SK-N-SH treated with all-trans-retinoic acid at 6 μM for 48 hours (cell line): ENCODE measurements around the gene LDLRAP1.

Experiments
- ATAC-seq: fragments of 200-7000 bp; cut with Tn5 transposase; 3 replicates; pipeline ENCODE4 v1.9.1; 2020; ENCODE audit warnings: mild to moderate bottlenecking, moderate library complexity
- ARNTL ChIP-seq: fragments of 450-650 bp; formaldehyde crosslinking; IDR thresholded peaks from 2 replicates; pipeline ENCODE4 v1.5.0; 2020; ENCODE audit warnings: low read depth, mild to moderate bottlenecking, moderate library complexity, borderline replicate concordance
- BACH2 ChIP-seq: fragments of 250-450 bp; sonication (Bioruptor Pico); IDR thresholded peaks from 2 replicates; pipeline ENCODE4 v1.9.0; 2021; ENCODE audit warnings: mild to moderate bottlenecking, borderline replicate concordance
- CSDC2 ChIP-seq: fragments of 250-450 bp; sonication (Bioruptor Pico); IDR thresholded peaks from 2 replicates; pipeline ENCODE4 v1.5.0; 2020; ENCODE audit warnings: mild to moderate bottlenecking, moderate library complexity
- ESRRG ChIP-seq: fragments of 250-450 bp; sonication (Bioruptor Pico); IDR thresholded peaks from 2 replicates; pipeline ENCODE4 v1.6.1; 2021; ENCODE audit warnings: mild to moderate bottlenecking
- GLIS3 ChIP-seq: fragments of 250-450 bp; sonication (Bioruptor Pico); IDR thresholded peaks from 2 replicates; pipeline ENCODE4 v1.5.0; 2020; ENCODE audit warnings: mild to moderate bottlenecking, moderate library complexity
- ISL1 ChIP-seq: fragments of 250-450 bp; sonication (Bioruptor Pico); IDR thresholded peaks from 2 replicates; pipeline ENCODE4 v2.1.2; 2022; ENCODE audit warnings: mild to moderate bottlenecking, moderate library complexity
- OSR1 ChIP-seq: fragments of 250-450 bp; sonication (Bioruptor Pico); IDR thresholded peaks from 2 replicates; pipeline ENCODE4 v1.8.0; 2022; ENCODE audit warnings: moderate library complexity, mild to moderate bottlenecking, inconsistent platforms
- PPARA ChIP-seq: fragments of 250-450 bp; sonication (Bioruptor Pico); IDR thresholded peaks from 2 replicates; pipeline ENCODE4 v1.5.0; 2020; ENCODE audit warnings: mild to moderate bottlenecking, borderline replicate concordance
- RARB ChIP-seq: fragments of 250-450 bp; sonication (Bioruptor Pico); IDR thresholded peaks from 2 replicates; pipeline ENCODE4 v1.8.0; 2021; ENCODE audit warnings: mild to moderate bottlenecking, moderate library complexity
- SNAI2 ChIP-seq: fragments of 250-450 bp; sonication (Bioruptor Pico); IDR thresholded peaks from 2 replicates; pipeline ENCODE4 v1.5.0; 2020; ENCODE audit warnings: mild to moderate bottlenecking, moderate library complexity
- TCF4 ChIP-seq: fragments of 250-450 bp; sonication (Bioruptor Pico); IDR thresholded peaks from 2 replicates; pipeline ENCODE4 v1.8.0; 2021; ENCODE audit warnings: mild to moderate bottlenecking, moderate library complexity, borderline replicate concordance
- TSHZ2 ChIP-seq: fragments of 250-450 bp; sonication (Bioruptor Pico); IDR thresholded peaks from 2 replicates; pipeline ENCODE4 v1.5.0; 2020; ENCODE audit warnings: mild to moderate bottlenecking, moderate library complexity
- ZC3H10 ChIP-seq: fragments of 250-450 bp; sonication (Bioruptor Pico); IDR thresholded peaks from 2 replicates; pipeline ENCODE4 v1.5.1; 2021; ENCODE audit warnings: mild to moderate bottlenecking, moderate library complexity
- ZFP3 ChIP-seq: fragments of 250-450 bp; sonication (Bioruptor Pico); IDR thresholded peaks from 2 replicates; pipeline ENCODE4 v1.5.0; 2020; ENCODE audit warnings: mild to moderate bottlenecking, moderate library complexity
- ZFP30 ChIP-seq: fragments of 450-650 bp; formaldehyde crosslinking; IDR thresholded peaks from 2 replicates; pipeline ENCODE4 v1.5.0; 2022; ENCODE audit warnings: mild to moderate bottlenecking, moderate library complexity
- ZNF565 ChIP-seq: fragments of 450-650 bp; formaldehyde crosslinking; conservative IDR thresholded peaks from 2 replicates; pipeline ENCODE4 v1.5.0; 2020; ENCODE audit warnings: low read depth, mild to moderate bottlenecking, moderate library complexity
- ZNF70 ChIP-seq: fragments of 450-650 bp; formaldehyde crosslinking; IDR thresholded peaks from 2 replicates; pipeline ENCODE4 v1.5.0; 2020; ENCODE audit warnings: mild to moderate bottlenecking, moderate library complexity
- ZNF8 ChIP-seq: fragments of 450-650 bp; formaldehyde crosslinking; IDR thresholded peaks from 2 replicates; pipeline ENCODE4 v1.5.0; 2020; ENCODE audit warnings: mild to moderate bottlenecking, moderate library complexity
- TF ChIP-seq, protein P1 (sequence below): fragments of 250-450 bp; sonication (Bioruptor Pico); IDR thresholded peaks from 2 replicates; pipeline ENCODE4 v1.5.1; 2021; ENCODE audit warnings: mild to moderate bottlenecking, moderate library complexity
- TF ChIP-seq, protein P2 (sequence below): fragments of 250-450 bp; sonication (Bioruptor Pico); IDR thresholded peaks from 2 replicates; pipeline ENCODE4 v1.5.1; 2020; ENCODE audit warnings: low read depth, mild to moderate bottlenecking, moderate library complexity
- TF ChIP-seq, protein P3 (sequence below): fragments of 250-450 bp; sonication (Bioruptor Pico); IDR thresholded peaks from 2 replicates; pipeline ENCODE4 v1.8.0; 2020; ENCODE audit warnings: mild to moderate bottlenecking, moderate library complexity, borderline replicate concordance
- TF ChIP-seq, protein P4 (sequence below): fragments of 250-450 bp; sonication (Bioruptor Pico); IDR thresholded peaks from 2 replicates; pipeline ENCODE4 v1.8.0; 2021; ENCODE audit warnings: low read depth, mild to moderate bottlenecking, moderate library complexity, borderline replicate concordance

The LDLRAP1 gene

DNA sequence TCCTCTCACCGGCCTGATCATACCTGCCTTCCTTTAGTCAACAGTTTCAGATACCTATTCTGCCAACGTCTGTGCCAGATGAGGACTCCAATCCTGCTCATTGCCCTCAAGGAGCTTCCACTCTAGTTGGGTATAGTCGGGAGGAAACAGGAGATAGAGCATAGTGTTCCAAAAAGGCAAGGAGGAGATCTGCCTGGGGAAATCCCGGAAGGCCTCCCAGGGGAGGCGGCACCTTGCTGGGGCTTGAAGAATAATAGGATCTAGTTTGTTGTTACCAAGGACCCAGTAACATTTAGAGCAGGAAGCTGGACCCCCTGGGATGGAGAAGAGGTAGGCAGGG lies 12.3 kb downstream of the LDLRAP1 start:
- no peak for TF ChIP-seq ZNF70
- no peak for TF ChIP-seq SNAI2 (CRISPR knock-in tag)
- TF ChIP-seq TSHZ2 = no peak
- no peak for TF ChIP-seq OSR1 (CRISPR knock-in tag)
- TF ChIP-seq, protein P1, sequence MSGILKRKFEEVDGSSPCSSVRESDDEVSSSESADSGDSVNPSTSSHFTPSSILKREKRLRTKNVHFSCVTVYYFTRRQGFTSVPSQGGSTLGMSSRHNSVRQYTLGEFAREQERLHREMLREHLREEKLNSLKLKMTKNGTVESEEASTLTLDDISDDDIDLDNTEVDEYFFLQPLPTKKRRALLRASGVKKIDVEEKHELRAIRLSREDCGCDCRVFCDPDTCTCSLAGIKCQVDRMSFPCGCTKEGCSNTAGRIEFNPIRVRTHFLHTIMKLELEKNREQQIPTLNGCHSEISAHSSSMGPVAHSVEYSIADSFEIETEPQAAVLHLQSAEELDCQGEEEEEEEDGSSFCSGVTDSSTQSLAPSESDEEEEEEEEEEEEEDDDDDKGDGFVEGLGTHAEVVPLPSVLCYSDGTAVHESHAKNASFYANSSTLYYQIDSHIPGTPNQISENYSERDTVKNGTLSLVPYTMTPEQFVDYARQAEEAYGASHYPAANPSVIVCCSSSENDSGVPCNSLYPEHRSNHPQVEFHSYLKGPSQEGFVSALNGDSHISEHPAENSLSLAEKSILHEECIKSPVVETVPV (CRISPR knock-in tag) = no peak
- no peak for TF ChIP-seq ARNTL
- TF ChIP-seq BACH2 (CRISPR knock-in tag) = no peak
- no peak for TF ChIP-seq ZFP30 (CRISPR knock-in tag)
- TF ChIP-seq RARB (CRISPR knock-in tag) = no peak
- TF ChIP-seq, protein P2, sequence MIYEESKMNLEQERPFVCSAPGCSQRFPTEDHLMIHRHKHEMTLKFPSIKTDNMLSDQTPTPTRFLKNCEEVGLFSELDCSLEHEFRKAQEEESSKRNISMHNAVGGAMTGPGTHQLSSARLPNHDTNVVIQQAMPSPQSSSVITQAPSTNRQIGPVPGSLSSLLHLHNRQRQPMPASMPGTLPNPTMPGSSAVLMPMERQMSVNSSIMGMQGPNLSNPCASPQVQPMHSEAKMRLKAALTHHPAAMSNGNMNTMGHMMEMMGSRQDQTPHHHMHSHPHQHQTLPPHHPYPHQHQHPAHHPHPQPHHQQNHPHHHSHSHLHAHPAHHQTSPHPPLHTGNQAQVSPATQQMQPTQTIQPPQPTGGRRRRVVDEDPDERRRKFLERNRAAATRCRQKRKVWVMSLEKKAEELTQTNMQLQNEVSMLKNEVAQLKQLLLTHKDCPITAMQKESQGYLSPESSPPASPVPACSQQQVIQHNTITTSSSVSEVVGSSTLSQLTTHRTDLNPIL (CRISPR knock-in tag) = no peak
- TF ChIP-seq ESRRG (CRISPR knock-in tag) = no peak
- TF ChIP-seq ZNF8 (CRISPR knock-in tag) = no peak
- no peak for TF ChIP-seq PPARA (CRISPR knock-in tag)
- TF ChIP-seq, protein P3, sequence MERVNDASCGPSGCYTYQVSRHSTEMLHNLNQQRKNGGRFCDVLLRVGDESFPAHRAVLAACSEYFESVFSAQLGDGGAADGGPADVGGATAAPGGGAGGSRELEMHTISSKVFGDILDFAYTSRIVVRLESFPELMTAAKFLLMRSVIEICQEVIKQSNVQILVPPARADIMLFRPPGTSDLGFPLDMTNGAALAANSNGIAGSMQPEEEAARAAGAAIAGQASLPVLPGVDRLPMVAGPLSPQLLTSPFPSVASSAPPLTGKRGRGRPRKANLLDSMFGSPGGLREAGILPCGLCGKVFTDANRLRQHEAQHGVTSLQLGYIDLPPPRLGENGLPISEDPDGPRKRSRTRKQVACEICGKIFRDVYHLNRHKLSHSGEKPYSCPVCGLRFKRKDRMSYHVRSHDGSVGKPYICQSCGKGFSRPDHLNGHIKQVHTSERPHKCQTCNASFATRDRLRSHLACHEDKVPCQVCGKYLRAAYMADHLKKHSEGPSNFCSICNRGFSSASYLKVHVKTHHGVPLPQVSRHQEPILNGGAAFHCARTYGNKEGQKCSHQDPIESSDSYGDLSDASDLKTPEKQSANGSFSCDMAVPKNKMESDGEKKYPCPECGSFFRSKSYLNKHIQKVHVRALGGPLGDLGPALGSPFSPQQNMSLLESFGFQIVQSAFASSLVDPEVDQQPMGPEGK (CRISPR knock-in tag) = no peak
- TF ChIP-seq, protein P4, sequence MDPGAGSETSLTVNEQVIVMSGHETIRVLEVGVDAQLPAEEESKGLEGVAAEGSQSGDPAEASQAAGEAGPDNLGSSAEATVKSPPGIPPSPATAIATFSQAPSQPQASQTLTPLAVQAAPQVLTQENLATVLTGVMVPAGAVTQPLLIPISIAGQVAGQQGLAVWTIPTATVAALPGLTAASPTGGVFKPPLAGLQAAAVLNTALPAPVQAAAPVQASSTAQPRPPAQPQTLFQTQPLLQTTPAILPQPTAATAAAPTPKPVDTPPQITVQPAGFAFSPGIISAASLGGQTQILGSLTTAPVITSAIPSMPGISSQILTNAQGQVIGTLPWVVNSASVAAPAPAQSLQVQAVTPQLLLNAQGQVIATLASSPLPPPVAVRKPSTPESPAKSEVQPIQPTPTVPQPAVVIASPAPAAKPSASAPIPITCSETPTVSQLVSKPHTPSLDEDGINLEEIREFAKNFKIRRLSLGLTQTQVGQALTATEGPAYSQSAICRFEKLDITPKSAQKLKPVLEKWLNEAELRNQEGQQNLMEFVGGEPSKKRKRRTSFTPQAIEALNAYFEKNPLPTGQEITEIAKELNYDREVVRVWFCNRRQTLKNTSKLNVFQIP (CRISPR knock-in tag) = no peak
- TF ChIP-seq ISL1 = no peak
- TF ChIP-seq, all 23 proteins: peak for 0
- ATAC-seq = no peak

- TF ChIP-seq GLIS3 (no peak), ZNF565 (CRISPR knock-in tag) (no peak), ZNF8 (CRISPR knock-in tag) (no peak), TCF4 (CRISPR knock-in tag) (no peak), ZC3H10 (CRISPR knock-in tag) (no peak), CSDC2 (no peak), ZFP3 (CRISPR knock-in tag) (no peak)
- TF ChIP-seq, protein P3 (CRISPR knock-in tag) = no peak
- TF ChIP-seq, protein P2 (CRISPR knock-in tag) = no peak
- TF ChIP-seq, all 23 proteins: peak for 0
Measured at GRCh38 chr1:25556132-25556670, 12.8 kb downstream of the LDLRAP1 start.

More at GRCh38 chr1:25556132-25556670, 12.8 kb downstream of the LDLRAP1 start:
- ATAC-seq = no peak
